ENCODE data around the gene THSD7B.
"Not testable (repeated sequence)": the region's sequence is repeated elsewhere in the genome, so short reads cannot be mapped to it uniquely, and the experiment has no call there.

Gene THSD7B

DNA sequence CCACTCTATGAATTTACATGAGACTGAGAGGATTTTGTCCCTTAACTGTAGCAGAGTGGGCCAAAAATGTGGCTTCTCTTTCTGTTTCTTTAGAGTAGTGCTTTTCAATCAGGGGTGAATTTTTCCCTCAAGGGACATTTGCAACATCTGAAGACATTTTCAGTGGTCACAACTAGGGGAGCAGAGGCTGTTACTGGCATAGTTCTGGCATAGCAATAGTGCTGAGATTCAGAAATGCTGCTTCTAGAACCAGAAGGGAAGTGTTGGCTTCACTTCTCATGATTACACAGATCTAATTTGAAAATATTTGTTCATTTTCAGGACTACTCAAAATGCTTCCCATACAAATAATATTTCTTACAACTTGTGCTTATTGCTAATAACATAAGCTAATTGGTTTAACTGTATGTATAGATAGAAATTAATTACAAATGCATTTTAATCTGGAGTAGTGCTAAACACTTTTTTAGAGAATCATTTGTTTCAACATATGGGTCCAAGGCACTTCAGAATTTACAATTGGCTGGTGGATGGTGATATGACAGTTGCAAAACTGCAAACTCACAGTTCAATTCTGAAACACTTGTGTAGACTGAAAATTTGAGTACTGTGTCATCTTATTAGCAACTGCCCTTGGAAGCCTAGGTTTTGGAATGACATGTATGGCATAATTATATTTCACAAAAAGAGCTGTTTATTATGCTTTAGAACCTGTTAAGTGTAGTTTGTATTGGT lies 526.7 kb downstream of the THSD7B start:
- DNase-seq: no peak

DNA sequence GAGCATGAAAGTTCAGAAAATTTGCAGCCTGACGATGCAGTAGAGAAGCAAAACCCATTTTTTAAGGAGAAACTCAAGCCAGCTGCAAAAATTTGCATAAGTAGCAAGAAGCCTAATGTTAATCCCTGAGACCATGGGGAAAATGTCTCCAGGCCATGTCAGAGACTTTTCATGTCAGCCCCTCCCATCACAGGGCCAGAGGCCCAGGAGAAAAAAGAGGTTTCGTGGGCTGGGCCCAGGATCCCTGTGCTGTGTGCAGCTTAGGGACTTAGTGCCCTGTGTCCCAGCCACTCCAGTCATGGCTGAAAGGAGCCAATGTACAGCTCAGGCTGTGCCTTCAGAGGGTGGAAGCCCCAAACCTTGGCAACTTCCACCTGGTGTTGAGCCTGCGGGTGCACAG lies 533.0 kb downstream of the THSD7B start:
- no peak for DNase-seq

DNA sequence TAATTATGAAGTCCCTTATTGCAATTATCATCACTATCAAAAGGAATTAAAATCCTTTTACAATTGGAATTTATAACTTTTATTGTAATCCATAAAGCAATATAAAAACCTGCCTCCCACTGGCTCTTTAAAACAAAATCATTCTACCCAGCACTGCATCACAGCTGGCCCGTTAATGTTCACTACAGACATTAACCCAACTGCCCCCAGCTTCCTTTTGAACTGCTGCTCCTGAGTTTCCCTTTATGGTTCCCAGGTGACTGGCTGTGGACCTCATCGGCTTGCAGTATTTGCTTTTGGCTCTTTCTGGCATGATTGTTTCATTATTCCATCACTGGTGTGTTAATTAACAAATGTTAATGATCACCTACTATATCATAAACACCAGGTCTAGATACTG lies 535.6 kb downstream of the THSD7B start:
- no peak for DNase-seq

DNA sequence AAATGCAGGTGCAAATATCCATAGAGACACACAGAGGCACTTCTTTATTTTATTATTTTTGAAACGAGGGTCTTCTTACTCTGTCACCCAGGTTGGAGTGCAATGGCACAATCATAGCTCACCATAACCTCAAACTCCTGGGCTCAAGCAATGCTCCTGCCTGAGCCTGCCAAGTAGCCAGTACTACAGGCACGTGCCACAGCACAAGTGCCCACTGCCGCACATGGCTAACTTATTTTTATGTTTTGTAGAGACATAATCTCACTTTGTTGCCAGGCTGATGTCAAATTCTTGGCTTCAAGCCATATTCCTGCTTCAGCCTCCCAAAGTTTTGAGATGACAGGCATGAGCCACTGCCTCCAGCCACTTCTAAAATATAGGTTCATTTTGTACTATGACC lies 537.6 kb downstream of the THSD7B start:
- DNase-seq: no peak

DNA sequence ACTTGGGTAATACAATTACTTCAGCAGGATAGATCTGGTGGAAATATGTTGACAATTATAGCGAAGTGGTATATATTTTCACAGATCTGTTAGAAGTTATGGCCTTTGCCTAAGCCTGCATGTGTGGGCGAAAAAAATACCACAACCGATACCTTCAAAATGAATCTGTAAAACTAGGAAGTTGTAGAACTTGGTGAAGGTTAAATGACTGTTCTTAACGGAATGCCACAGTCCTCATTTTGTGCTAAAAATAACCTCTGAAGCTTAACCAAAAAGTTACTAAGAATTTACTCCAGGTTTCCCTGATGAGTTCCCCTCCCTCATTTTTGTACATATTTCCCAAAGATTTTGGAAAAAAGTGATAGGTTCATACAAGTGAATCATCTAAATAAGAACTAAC lies 550.7 kb downstream of the THSD7B start:
- no peak for DNase-seq

- no peak for DNase-seq
Observed at GRCh38 chr2:137321566-137321965, 556.2 kb downstream of the THSD7B start.

GRCh38 chr2:137331562-137331961 lies 566.2 kb downstream of the THSD7B start:
- not testable (repeated sequence) for DNase-seq

GRCh38 chr2:137333386-137334165 lies 568.2 kb downstream of the THSD7B start:
- no peak for DNase-seq

DNA sequence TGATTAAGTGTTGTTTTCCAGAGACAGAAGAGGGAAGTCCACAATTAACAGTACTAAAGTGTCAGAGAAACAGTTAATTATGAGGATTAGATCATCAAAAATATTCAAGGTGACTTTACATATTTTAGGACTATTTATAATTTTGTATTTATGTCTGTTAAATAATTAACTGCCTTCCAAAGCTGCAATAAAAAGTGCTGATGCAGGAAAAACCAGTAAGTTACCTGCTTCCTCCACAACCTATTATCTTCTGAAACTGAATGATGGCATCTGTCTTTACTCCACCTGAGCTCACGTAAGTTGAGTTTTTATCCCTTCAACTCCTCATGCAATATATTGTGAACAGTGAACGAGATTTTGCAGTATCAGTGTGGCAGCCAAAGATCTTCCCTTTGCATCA lies 570.7 kb downstream of the THSD7B start:
- no peak for DNase-seq

DNA sequence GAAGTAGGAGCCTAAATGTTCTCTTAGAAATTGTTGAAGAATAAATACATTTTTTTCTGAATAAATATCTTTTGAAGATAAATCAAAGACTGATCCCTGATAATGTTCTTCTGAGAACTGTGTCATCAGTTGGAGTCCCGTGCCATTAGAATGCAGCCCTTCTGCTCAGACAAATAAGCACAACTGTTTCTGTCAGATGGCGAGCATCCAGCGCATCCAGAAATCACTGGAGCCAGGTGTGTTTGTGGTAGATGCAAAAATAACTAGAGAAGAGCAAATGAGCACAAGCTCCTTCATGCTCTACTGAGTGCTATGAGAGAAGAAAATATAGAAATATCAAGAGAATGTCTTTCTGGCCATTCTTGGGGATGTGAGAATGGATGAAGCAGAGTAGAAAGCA lies 573.7 kb downstream of the THSD7B start:
- no peak for DNase-seq

GRCh38 chr2:137345994-137346393 lies 580.6 kb downstream of the THSD7B start:
- DNase-seq: no peak

- no peak for DNase-seq
Observed at GRCh38 chr2:137348301-137348700, 583.0 kb downstream of the THSD7B start.

DNA sequence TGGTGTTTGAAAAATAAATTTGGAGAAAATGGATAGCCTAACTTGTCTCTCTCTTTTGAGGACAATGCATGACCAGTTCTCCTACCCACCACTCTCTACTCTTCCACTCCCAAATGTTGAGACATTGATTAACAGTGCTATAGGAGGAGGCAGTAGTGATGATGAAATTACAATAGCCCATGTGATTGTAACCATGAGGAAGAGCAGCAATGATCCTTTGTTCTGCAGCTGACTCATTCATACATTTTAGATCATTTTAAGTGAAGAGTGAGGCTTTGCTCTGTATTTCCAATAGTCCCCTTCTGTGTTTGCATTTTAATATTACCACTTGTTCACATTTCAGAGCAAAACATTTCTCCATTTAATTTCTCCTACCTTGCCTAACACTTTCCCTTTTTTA lies 592.3 kb downstream of the THSD7B start:
- no peak for DNase-seq

- DNase-seq: no peak
Observed at GRCh38 chr2:137367361-137367760, 602.0 kb downstream of the THSD7B start.

- DNase-seq: no peak
Observed at GRCh38 chr2:137369106-137369505, 603.8 kb downstream of the THSD7B start.

DNA sequence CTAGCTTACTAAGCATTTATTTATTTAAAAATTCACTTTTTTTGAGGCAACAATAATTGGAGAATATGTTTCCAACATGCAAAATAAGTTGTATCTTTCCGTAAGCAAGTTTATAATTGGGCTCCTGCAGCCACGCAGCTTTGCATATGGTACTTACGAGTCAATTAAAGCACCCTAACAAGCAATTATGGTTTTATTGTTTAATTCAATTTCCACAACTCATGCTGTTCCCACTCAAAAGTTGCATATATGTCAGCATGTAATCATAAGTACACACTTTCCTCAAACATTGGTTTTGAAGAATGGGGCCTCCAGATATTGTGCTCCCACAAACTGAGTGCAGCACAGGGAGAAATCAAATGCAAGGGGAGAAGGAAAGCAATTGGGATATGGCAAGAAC lies 613.8 kb downstream of the THSD7B start:
- DNase-seq: no peak

DNA sequence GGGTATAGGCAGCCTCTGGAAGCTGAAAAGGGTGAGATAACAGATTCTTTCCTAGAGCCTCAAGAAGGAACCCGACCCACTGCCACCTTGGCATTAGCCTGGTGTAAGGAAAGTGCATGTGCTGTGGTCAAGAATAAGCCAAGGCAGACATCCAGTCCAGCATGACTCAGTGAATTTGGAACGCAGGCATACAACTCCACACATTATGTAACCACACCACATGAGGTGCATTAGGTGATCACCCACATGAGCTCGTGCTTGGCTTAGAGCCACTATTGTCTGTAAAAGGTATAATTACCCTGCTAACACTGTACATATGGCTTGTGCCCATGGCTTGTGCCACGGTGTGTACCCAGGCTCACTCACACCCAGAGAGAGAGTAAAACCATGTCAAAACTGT lies 615.3 kb downstream of the THSD7B start:
- DNase-seq: no peak

GRCh38 chr2:137381731-137382130 lies 616.4 kb downstream of the THSD7B start:
- DNase-seq: no peak

DNA sequence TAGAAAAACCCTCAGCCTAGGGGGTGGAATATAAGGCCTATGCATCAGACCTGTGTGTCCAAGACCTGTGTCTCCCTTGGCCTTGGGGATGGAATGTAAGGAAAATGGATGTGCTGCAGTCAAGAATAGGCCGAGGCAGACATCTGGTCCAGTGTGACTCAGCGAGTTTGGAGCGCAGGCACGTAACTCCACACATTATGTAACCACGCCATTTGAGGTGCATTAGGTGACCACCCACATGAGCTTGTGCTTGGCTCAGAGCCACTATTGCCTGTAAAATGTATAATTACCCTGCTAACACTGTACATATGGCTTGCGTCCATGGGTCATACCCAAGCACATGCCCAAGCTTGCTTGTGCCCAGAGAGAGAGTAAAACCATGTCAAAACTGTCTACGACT lies 618.0 kb downstream of the THSD7B start:
- DNase-seq: no peak

GRCh38 chr2:137387044-137387443 lies 621.7 kb downstream of the THSD7B start:
- no peak for DNase-seq

DNA sequence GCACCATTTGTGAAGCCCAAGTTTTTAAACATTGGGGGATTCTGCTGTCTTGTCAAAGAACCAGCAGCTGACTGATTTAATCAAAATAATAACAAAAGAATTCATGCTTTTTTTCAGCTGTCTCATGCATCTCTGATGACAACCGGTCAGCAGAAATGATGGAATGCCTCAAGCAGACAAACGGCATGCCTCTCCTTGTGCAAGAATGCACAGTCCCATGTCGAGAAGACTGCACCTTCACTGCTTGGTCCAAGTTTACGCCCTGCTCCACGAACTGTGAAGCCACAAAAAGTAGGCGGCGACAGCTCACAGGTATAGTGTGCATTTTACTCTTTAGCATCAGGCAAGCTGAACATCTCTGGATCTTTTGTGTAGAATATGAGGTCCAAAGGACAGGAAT lies 640.2 kb downstream of the THSD7B start:
- DNase-seq: no peak

DNA sequence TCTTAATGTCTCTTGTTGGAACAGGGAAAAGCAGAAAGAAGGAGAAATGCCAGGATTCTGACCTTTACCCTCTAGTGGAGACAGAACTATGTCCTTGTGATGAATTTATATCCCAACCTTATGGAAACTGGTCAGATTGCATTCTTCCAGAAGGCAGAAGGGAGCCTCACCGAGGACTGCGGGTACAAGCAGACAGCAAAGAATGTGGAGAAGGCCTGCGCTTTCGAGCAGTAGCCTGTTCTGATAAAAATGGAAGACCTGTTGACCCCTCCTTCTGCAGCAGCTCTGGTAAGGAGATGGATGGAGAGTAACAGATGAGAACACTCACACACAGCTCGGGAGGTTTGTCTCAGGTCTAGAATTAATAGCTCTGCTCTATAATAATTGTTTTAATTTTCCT lies 646.2 kb downstream of the THSD7B start:
- no peak for DNase-seq

- no peak for DNase-seq
Observed at GRCh38 chr2:137420744-137421143, 655.4 kb downstream of the THSD7B start.

- DNase-seq: no peak
Observed at GRCh38 chr2:137435162-137435561, 669.8 kb downstream of the THSD7B start.

DNA sequence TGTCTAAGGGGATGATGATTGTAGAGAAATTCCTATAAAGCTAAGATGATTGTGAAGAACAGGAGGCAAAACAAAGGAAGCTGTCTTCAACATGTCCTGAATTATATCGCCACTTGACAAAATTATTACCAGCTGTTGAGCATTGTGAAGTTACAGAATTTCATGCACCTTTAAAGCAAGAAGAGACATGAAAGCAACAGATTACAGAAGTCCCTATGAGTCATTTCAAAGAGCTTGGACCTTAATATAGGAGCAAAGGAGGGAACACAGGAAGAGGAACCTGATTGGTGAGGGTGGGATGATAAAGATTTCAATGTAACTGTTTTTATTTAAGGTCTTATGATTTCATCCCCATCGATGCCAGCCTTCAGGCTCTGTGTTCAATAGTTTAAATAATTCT lies 672.0 kb downstream of the THSD7B start:
- no peak for DNase-seq

Measured in COR-L47 (cell line).